GM21423 (cell line): Measurements from ENCODE around the gene SYNDIG1.
"Not testable (repeated sequence)": the region's sequence is repeated elsewhere in the genome, so short reads cannot be mapped to it uniquely, and the experiment has no call there.

ENCODE experiments used
- ATAC-seq: cut with Tn5 transposase; IDR thresholded peaks from one replicate; pipeline ENCODE4 v1.9.1; 2021; ENCODE audit warnings: mild to moderate bottlenecking, moderate library complexity; ENCODE audit not compliant: unreplicated experiment

The SYNDIG1 gene

GRCh38 chr20:24608926-24609667 lies 139.7 kb downstream of the SYNDIG1 start:
- no peak for ATAC-seq

- ATAC-seq = no peak
These were observed 140.3 kb downstream of the SYNDIG1 start for GRCh38 chr20:24609757-24610156.

GRCh38 chr20:24610341-24611115 lies 141.1 kb downstream of the SYNDIG1 start:
- ATAC-seq = no peak

GRCh38 chr20:24611360-24612140 lies 142.1 kb downstream of the SYNDIG1 start:
- no peak for ATAC-seq

GRCh38 chr20:24612799-24613775 lies 143.7 kb downstream of the SYNDIG1 start:
- ATAC-seq = no peak

- ATAC-seq = no peak
These were observed 144.9 kb downstream of the SYNDIG1 start for GRCh38 chr20:24614341-24614740.

GRCh38 chr20:24615353-24615752 lies 145.9 kb downstream of the SYNDIG1 start:
- no peak for ATAC-seq

GRCh38 chr20:24616258-24617079 lies 147.0 kb downstream of the SYNDIG1 start:
- ATAC-seq = no peak

GRCh38 chr20:24617080-24617432 lies 147.6 kb downstream of the SYNDIG1 start:
- ATAC-seq = no peak

GRCh38 chr20:24617757-24618450 lies 148.5 kb downstream of the SYNDIG1 start:
- no peak for ATAC-seq

- ATAC-seq = no peak
These were observed 149.3 kb downstream of the SYNDIG1 start for GRCh38 chr20:24618739-24619138.

GRCh38 chr20:24619212-24619611 lies 149.8 kb downstream of the SYNDIG1 start:
- ATAC-seq = no peak

GRCh38 chr20:24620937-24621519 lies 151.6 kb downstream of the SYNDIG1 start:
- ATAC-seq = no peak

- ATAC-seq = no peak
These were observed 153.4 kb downstream of the SYNDIG1 start for GRCh38 chr20:24622856-24623255.

- not testable (repeated sequence) for ATAC-seq
These were observed 156.7 kb downstream of the SYNDIG1 start for GRCh38 chr20:24626141-24626540.

- ATAC-seq = no peak
These were observed 157.9 kb downstream of the SYNDIG1 start for GRCh38 chr20:24627291-24627690.

GRCh38 chr20:24627926-24628325 lies 158.5 kb downstream of the SYNDIG1 start:
- no peak for ATAC-seq

GRCh38 chr20:24628985-24629384 lies 159.6 kb downstream of the SYNDIG1 start:
- ATAC-seq = no peak

GRCh38 chr20:24629668-24630067 lies 160.2 kb downstream of the SYNDIG1 start:
- no peak for ATAC-seq
